Hindlimb muscle (tissue), 1 donor: ENCODE results near the gene ACTA2. TPM values are rescaled to one million over a fixed set of nuclear protein-coding genes. Genes with fewer than 3 reads are reported as not detected.
"Not testable (repeated sequence)": the region's sequence is repeated elsewhere in the genome, so short reads cannot be mapped to it uniquely, and the experiment has no call there.

Experiments used
- DNase-seq: peaks from one replicate; pipeline ENCODE4 v3.0.0-alpha.2; 2013
- polyA plus RNA-seq: library from polyadenylated mRNA; unstranded; fragments of 120-200 nt; gene quantifications from one replicate; pipeline ENCODE4 v1.2.1, GENCODE V29; 2013; ENCODE audit not compliant: insufficient read length

The ACTA2 gene
- polyA plus RNA-seq, 1 donor = 220 TPM

DNA sequence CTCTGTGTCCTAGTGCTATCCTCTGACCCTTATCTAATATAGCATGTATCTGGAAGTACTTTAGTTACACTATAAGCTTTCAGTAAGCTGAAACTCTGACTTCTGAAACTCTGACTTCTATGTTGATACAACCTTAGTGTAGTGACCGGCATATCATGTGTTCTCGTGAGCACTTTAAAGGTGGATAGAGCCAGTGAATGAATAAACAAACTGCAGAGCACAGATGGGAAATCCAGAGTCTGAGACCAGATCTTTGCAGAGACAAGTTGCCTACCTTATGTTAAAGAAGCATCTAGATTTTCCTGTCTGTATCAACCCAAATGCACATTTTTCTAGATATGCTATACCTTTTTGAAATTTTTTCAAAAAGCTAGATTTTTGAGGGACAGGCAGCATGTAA, 3.5 kb downstream of the ACTA2 start:
- no peak for DNase-seq

DNA sequence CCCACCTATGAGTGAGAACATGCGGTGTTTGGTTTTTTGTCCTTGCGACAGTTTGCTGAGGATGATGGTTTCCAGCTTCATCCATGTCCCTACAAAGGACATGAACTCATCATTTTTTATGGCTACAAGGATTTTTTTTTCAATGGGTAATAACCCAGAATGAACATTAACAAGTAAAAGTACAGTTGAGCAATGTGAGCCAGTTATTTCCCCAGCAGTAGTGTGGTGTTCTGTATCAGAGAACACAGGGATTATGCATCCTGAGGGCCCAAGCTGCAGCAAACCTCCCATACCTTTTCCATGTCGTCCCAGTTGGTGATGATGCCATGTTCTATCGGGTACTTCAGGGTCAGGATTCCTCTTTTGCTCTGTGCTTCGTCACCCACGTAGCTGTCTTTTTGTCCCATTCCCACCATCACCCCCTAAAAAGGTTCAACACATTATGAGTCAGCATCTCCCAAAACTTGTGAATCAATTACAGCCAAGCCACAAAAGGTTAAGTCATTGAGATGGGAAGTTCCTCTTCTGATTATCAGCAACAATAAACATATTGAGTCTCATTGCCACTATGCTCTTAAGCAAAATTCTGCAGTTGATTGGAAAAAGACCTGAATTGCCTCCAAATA, 5.5 kb downstream of the ACTA2 start:
- no peak for DNase-seq

DNA sequence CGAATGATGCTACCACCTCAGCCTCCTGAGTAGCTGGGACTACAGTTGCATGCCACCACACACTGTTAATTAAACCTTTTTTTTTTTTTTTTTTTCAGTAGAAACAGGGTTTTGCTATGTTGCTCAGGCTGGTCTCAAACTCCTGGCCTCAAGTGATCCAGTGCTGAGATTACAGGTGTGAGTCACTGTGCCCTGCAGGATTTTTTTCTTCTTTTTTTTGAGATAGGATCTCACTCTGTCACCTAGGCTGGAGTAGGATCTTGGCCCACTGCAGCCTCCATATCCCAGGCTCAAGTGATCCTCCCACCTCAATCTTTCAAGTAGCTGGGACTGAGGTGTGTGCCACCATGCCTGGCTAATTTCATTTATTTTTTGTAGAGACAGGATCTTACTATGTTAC, 6.4 kb downstream of the ACTA2 start:
- no peak for DNase-seq

DNA sequence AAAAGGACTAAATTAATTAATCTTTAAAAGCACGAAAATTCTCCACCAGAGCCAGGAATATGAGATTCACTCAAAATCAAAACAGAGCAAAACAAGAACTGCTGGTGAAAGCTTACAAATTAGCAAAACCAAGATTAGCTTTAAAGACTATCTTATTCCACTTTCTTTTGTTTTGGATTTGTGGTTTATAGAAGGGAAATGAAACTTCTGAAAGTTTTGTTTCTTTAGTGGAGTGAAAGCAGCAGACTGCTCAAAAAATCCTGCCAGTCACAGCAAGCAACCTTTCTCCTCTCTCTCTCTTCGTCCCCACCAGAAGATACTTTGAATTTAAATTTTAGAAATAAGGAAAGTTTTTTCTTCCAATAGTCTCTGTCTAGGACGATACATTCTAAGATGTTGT, 7.8 kb downstream of the ACTA2 start:
- no peak for DNase-seq

DNA sequence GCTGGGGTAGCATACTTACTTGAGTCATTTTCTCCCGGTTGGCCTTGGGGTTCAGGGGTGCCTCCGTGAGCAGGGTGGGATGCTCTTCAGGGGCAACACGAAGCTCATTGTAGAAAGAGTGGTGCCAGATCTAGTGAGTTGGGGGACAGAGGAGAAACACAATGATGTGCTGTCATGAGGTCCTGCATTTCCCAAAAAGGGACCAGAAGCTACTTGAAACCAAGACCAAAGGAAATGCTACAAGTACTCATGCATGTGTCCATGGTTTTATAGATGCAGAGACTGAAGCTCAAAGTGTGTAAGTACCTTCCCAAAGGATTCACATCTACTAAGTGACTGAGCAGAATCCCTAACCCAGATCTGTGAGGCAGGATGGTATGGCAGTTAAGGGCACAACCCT, 8.8 kb downstream of the ACTA2 start:
- no peak for DNase-seq

DNA sequence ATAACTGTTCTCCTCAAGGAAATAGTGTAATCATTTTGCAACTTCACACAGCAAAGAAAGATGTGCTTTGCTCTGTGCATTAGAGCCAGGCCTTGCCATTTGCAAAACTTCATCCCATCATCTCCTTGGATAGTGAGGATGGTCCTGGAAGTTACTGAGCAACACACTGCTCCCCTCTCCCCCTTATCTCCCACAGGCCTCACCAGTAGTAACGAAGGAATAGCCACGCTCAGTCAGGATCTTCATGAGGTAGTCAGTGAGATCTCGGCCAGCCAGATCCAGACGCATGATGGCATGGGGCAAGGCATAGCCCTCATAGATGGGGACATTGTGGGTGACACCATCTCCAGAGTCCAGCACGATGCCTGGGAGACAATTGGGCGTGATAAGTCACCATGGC, 11.5 kb downstream of the ACTA2 start:
- no peak for DNase-seq

DNA sequence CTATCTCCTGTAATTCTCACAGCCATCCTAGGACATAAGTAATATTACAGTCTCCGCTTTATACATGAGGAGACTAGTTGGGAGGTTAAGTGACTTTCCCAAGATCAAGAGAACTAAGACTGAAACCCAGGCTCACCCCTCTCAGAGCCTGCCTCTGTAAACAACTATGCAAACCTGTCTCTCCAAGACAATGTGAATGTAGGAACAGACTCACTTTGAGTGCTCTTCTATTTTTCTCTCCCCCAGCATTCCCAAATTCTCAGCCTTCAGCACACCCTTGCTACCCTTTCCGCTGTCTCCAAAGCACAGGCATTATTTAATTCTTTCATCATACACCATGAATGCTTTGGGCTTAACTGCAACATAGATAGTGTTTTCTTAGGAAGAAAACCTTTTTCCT, 13.6 kb downstream of the ACTA2 start:
- DNase-seq = no peak

DNA sequence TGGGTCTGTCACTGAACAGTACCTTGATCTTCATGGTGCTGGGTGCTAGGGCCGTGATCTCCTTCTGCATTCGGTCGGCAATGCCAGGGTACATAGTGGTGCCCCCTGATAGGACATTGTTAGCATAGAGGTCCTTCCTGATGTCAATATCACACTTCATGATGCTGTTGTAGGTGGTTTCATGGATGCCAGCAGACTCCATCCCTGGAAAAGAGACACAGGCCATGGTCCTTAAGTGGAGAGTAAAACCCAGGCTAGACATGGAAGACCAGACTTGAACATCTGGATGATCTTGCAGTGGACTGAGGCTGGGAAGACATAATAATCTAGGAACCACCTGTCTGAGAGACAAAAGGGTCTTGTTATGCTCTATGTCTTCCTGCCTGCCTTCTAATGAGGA, 14.5 kb downstream of the ACTA2 start:
- DNase-seq = no peak

DNA sequence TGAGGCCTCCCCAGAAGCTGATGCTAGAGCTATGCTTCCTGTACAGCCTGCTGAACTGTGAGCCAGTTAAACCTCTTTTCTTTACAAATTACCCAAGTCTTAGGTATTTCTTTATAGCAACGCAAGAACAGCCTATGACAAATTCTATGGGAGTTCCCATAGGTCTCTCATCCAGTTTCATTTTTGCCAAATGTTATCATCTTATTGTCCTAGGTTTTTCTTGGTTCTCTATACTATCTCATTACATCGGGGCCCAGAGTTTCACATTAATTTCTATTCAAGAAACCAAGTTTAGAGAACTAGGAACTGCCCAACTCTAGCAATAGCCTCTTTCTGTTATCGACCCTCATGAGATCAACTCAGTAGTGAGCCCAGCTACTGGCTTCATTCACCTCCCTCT, 15.9 kb downstream of the ACTA2 start:
- no peak for DNase-seq

DNA sequence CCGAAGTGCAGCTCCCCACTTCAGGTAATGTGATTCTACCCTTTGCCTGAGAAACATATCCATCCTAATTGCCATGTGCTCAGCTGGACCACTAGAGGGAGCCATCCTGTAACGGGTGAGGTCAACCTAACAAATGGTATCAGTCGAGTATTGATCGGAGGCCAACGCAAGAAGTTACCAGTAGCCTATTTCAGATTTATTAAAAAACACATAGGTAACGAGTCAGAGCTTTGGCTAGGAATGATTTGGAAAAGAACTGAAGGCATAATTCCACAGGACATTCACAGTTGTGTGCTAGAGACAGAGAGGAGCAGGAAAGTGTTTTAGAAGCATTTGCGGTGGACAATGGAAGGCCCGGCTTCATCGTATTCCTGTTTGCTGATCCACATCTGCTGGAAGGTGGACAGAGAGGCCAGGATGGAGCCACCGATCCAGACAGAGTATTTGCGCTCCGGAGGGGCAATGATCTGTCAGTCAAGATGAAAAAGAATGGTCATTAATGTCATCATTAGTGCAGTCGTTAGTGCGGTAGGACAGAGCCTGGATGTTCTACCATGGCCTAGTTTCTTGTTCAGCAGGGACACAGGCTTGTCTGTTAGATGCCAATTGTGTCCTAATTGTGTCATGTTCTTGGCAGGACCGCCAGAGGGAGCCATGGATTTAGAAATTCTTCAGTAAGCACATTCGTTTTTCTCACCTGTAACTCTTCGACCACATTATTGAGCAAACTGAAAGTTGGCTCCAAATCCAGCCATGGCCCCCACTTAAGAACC, 17.5 kb downstream of the ACTA2 start:
- DNase-seq = peak; percentile 85

DNA sequence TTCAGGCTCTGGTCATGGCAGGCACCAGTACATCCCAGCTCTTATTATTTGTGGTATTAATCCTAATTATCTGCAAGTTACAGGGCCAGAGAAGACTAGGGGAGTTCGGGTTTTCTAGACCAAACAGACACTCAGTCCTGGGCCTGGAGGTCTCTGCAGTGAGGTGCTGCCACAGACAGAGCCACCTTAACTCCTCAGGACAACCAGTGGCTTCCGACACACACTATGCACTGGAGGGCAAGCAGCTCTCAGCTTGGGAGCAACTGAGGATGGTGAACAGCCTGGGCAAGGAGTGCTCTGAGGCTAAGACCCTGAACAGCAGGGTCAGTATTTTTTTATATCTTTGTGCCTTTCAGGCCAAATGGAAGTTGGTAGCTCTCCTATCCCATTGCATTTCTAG, 19.0 kb downstream of the ACTA2 start:
- no peak for DNase-seq

DNA sequence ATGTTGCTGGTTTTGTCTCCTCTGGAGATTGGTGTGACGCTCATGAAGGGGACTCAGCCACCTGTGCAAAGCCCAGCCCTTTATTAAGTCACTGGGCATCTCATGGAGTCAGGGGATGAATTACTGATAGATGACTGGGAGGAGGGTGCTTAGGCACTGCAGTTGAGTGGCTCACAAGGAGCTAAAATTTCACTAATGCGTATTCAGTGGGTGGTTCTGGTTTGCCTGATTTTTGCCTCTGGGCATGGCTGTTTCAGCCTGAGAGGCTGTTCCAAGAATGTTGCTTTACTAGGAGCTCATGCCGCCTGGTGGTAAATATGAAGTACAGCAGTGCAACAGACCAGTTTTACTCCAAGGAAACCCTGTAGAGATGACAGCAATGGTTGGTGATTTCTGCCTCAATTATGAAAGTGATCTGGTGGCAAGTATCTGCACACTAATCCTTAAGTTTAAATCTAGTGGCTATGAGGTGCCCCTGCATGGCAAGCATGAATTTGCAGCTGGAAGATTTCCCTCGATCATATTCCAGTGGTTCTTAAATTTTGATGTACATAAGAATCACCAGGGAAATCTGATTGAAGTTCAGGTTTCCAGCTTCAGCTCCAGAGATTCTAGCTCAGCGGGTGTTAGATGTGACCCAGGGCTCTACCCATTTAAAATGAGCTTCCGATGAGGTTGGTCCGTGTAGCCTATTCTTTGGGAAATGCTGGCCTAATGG, 19.9 kb downstream of the ACTA2 start:
- DNase-seq = peak; percentile 70

DNA sequence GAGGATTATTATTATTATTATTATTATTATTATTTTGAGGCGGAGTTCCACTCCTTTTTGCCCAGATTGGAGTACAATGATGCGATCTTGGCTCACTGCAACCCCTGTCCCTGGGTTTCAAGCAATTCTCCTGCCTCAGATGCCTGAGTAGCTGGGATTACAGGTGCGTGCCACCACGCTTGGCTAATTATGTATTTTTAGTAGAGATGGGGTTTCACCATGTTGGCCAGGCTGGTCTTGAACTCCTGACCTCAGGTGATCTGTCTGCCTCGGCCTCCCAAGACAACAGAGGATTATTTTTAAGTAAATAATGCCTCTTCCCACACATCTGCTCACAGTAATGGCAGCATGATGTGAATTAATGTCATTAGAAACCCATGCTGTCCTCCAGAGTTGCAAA, 20.5 kb downstream of the ACTA2 start:
- not testable (repeated sequence) for DNase-seq

DNA sequence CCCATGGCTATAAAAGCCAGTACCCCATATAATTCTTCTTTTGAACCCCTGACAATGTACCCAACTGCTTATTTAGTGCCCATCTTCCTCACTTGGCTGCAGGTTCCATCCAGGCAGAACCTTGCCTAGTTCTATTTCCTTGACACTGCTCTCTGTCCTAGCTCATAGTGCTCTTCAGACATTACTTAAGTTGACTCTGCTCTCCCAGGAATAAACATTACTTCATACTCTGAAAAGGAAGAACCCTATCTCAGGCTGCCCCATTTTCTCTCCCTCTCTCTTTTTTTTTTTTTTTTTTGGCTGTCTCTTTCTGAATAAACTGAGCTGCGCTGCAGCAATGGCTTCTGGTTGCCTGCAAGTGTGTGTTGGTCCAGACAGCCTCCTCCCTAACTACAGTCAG, 21.0 kb downstream of the ACTA2 start:
- no peak for DNase-seq

DNA sequence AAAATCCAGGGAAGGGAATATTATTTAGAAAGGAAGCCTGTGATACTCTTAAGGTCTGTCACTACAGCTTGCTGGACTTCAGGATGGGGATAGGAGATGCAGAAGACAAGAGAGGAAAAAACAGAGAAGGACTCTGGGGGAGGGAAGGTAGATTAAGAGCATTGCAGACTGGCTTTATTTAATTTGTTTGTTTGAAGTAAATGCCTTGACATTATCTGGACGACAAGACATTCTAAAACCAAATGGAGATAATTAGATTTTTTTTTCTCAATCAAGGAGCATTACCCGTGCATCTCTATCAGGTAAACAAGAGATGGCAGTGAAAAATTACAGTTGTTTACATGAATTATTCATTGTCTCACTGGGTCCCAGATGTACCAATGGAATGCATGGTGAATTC, 24.3 kb downstream of the ACTA2 start:
- no peak for DNase-seq

DNA sequence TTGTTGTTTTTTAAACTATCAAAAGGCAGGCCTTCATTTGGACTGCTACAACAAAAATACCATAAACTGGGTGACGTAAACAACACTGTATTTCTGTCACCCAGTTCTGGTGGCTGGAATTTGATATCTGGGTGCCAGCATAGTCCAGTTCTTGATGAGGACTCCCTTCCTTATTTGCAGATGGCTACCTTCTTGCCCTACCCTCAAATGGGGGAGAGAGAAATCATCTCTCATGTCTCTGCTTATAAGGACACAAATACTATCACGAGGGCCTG, 25.2 kb downstream of the ACTA2 start:
- DNase-seq = no peak

DNA sequence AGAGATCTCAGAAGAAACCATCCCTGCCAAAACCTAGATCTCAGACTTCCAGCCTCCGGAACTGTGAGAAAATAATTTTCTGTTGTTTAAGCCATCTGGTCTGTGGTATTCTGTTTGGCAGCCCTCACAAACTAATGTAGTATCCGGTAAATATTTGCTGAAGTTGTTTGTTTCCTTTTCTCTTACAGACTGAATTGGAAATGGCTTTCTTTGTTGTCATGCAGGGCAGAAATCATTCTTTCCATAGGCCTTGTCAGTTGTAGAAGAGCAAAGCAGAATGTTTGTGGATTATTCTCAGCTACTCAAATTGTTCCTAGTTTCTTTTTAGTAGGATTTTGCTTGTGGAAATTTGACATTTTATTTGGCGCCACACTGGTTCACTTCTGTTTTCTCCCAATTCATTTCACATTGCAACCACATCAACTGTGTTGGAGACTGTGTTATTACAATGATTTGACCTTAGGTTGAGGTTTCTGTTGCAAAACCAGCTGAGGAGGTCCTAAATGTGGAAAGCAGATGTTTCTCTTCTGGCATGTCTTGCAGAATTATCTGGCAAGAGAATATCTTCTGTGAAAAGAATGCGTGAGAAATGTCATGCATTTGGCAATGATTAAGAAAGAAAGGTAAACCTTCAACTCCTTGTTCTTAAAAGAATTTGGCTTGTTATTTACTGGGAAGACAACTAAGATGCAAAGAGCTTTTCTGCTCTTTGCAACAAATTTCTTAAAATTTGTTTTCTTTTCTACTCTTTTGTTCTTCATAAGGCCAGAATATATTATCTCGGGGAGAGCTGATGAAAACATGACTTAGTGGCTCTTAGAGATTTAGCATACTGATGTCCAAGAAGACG, 25.8 kb downstream of the ACTA2 start:
- DNase-seq = peak; percentile 80

DNA sequence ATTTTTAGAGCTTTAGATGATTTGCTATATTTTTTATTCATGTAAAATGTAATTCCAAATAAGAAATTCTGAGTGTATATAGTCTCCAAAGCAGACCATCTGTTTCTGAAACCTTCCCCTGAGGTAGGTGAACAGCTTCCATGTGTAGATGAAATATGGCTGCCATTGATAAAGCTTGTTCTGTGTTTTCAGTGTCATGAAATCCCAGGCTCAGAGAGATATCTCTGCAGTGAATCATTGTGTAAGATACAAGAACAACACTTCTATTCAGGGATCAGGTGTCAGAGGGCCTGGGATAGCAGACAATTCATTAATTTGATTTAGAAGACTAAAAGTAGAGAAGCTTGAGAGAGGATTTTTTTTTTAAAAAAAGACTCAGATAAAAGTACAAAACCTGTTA, 29.1 kb downstream of the ACTA2 start:
- no peak for DNase-seq

DNA sequence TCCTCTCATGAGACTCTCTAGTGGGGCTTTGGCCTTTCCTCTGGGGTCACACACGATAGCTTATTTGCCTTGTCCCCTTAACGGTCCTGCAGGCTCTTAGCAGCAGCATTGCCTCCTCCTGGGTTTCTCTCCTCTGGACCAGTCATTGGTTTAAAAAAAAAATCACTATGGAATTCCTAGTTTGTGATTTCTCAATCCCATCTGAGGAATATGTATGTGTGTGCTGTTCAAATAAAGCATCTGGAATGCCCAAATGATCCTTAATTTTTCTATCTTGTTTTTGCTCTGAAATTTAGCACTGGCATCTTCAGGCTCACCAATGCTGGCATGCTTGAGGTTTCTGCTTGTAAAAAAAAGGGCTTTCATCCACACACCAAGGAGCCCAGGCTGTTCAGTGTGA, 30.5 kb downstream of the ACTA2 start:
- no peak for DNase-seq

DNA sequence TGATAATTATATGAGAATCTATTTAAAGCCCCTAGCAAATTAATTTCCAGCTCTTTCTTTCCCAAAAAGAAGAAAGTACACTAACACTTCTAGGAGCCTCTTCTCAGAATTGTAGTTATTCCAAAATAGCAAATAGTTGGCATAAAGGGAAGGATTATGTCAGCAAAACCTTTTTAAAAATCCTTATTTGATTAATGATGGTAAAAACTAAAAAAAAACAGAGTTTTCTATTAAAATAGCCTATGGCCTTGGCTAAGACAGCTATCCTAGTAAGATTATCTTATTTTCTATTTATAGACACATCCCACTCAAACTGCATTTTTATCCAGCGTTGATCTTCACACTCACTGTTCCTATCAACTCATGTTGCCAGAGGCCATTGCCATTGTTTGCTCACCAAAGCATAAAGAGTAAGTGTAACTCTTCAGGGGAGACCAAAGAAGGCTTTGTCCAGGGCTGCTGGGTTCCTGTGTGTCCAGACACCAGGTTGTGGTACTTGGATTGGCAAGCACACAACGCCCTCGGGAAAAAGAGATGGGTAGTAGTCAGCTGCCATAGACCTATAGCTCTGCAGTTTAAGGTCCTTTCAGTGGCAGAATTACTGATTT, 31.5 kb downstream of the ACTA2 start:
- DNase-seq = no peak

DNA sequence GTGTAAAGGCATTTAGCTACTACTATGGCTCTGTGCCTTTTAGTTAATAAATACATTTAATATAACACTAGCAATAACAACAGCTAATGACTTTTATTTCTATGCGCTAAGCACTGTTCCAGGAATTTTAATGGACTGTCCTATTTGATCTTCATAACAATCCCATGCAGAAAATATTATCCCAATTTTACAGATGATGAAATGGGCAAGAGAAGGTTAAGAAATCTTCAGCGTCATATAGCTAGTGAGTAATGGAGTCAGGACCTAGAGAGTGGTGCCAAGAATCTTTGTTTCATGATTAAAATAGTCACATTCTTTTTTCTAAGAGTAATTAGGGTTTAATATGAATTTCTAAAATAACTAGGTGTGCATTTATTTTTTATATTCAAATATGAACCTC, 32.4 kb downstream of the ACTA2 start:
- DNase-seq = no peak

DNA sequence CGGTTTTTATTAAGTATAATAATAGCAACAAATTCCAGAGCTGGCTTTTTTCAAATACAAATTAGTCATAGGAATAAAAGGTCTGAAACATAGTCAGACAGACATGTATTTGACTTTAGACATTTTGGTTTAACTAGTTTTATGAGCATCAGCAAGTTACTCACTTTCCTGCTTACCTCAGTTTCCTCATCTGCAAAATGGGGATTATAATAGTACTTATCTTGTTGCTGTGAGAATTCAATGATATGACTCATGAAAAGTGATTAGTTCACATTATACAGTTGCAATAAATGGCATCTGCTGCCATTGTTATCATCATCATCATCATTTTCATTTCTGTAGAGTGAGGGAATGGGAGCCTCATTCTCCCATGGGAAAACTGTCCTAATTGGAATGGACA, 33.5 kb downstream of the ACTA2 start:
- no peak for DNase-seq
